ENCODE measurements around the gene KIF1C. TPM values are rescaled to one million over a fixed set of nuclear protein-coding genes. Genes with fewer than 3 reads are reported as not detected.

Gene KIF1C
- total RNA-seq, 1 donor, result 54.6 TPM

DNA sequence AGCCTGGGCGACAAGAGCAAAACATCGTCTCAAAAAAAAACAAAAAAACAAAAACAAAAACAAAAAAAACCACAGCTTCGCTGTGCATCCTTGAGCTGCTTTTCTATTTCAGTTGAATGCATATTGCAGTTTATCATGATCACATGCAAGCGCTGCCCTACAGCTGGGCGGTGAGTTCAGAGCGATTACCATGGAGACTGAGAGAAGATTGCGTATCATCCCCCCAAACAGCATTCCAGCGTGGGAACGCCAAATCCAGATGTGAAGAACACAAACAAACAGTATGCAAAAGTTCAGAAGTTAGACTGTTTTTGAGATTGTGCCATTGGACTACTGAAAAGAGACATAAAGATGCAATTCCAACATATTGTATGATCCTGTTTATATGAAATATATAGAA lies 52.5 kb downstream of the KIF1C start:
- Histone ChIP-seq H3K4me2 (ENCODE audit: insufficient read depth, low read length) (no peak overlapping the region), H3K79me2 (ENCODE audit: insufficient read depth, low read length) (no peaks in the 10 kb centered on the region), H3K4me1 (ENCODE audit: insufficient read depth, low read length) (no peaks in the 10 kb centered on the region), H4K20me1 (ENCODE audit: insufficient read depth, low read length) (no peaks in the 10 kb centered on the region), H3K36me3 (ENCODE audit: insufficient read depth, low read length) (no peaks in the 10 kb centered on the region), H3K4me3 (ENCODE audit: insufficient read depth, low read length) (no peak overlapping the region), H3K9me3 (ENCODE audit: low read depth, low read length) (no peaks in the 10 kb centered on the region), H3K27ac (ENCODE audit: low read depth, low read length) (no peak overlapping the region), H2AFZ (ENCODE audit: low read length) (no peak overlapping the region), H3K27me3 (ENCODE audit: insufficient read depth, low read length) (no peaks in the 10 kb centered on the region)
- DNase-seq (ENCODE audit: insufficient read length, low spot score, missing footprints), result no peak
- TF ChIP-seq, protein P1, sequence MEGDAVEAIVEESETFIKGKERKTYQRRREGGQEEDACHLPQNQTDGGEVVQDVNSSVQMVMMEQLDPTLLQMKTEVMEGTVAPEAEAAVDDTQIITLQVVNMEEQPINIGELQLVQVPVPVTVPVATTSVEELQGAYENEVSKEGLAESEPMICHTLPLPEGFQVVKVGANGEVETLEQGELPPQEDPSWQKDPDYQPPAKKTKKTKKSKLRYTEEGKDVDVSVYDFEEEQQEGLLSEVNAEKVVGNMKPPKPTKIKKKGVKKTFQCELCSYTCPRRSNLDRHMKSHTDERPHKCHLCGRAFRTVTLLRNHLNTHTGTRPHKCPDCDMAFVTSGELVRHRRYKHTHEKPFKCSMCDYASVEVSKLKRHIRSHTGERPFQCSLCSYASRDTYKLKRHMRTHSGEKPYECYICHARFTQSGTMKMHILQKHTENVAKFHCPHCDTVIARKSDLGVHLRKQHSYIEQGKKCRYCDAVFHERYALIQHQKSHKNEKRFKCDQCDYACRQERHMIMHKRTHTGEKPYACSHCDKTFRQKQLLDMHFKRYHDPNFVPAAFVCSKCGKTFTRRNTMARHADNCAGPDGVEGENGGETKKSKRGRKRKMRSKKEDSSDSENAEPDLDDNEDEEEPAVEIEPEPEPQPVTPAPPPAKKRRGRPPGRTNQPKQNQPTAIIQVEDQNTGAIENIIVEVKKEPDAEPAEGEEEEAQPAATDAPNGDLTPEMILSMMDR (IDR thresholded peaks at IDR 0.05; ENCODE audit: extremely low read depth, low read depth, low read length), result no peak

DNA sequence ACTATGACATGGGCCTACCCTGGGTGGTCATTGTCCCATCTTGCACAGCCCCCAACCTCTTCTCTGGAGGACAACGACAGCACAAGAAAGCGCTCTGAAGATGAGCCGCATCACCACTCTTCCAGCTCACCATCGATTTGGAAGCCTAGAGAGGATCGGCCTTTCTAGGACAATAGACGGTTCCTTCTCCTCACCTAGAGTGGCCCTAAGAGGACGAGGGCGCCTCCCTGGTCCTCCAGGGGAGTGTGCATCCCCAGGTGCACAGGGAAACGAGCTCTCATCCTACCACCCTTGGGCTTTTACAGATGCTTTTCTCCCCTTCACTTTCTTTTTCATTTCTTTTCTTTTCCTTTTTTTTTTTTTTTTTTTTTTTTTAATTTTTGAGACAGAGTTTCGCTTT lies 57.8 kb downstream of the KIF1C start:
- TF ChIP-seq, protein P1 (IDR thresholded peaks at IDR 0.05; ENCODE audit: extremely low read depth, low read depth, low read length), result no peak
- Histone ChIP-seq H3K79me2 (ENCODE audit: insufficient read depth, low read length) (no peaks in the 10 kb centered on the region), H3K4me3 (ENCODE audit: insufficient read depth, low read length) (no peak overlapping the region), H3K4me2 (ENCODE audit: insufficient read depth, low read length) (no peak overlapping the region), H4K20me1 (ENCODE audit: insufficient read depth, low read length) (no peaks in the 10 kb centered on the region), H3K4me1 (ENCODE audit: insufficient read depth, low read length) (no peaks in the 10 kb centered on the region), H3K9me3 (ENCODE audit: low read depth, low read length) (no peaks in the 10 kb centered on the region), H3K27me3 (ENCODE audit: insufficient read depth, low read length) (no peaks in the 10 kb centered on the region), H3K36me3 (ENCODE audit: insufficient read depth, low read length) (no peaks in the 10 kb centered on the region), H2AFZ (ENCODE audit: low read length) (no peak overlapping the region), H3K27ac (ENCODE audit: low read depth, low read length) (no peak overlapping the region)
- DNase-seq (ENCODE audit: insufficient read length, low spot score, missing footprints), result no peak

DNA sequence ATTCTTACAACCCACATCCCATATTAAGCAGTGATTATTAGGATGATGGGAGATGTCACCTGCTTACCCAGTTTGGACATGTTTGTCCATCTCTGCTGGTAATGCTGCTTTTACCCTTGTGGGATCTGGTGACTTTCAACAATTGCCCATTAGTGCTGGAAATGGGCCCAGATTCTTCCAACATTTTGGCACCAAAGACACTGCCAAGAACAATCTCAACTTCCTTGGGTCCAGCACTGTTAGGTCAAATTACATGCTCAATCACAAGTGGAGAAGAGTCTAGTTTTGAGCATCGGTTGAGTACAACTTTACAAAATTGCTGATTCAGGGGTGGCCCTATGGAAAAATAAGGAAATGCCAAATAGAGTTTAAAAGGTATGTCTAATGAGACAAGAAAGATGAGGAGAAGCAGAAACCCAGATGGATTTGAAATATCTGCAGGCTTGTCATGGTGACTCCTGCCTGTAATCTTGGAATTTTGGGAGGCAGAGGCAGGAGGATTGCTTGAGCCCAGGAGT lies 67.5 kb downstream of the KIF1C start:
- no peak overlapping the region for H3K4me3 ChIP-seq (ENCODE audit: insufficient read depth, low read length)
- no peaks in the 10 kb centered on the region for H3K9me3 ChIP-seq (ENCODE audit: low read depth, low read length)
- no peaks in the 10 kb centered on the region for H3K4me1 ChIP-seq (ENCODE audit: insufficient read depth, low read length)
- H3K36me3 ChIP-seq (ENCODE audit: insufficient read depth, low read length), result no peaks in the 10 kb centered on the region
- no peaks in the 10 kb centered on the region for H3K27me3 ChIP-seq (ENCODE audit: insufficient read depth, low read length)
- H3K79me2 ChIP-seq (ENCODE audit: insufficient read depth, low read length), result no peaks in the 10 kb centered on the region
- H4K20me1 ChIP-seq (ENCODE audit: insufficient read depth, low read length), result no peaks in the 10 kb centered on the region
- no peak overlapping the region for H3K4me2 ChIP-seq (ENCODE audit: insufficient read depth, low read length)
- TF ChIP-seq, protein P1 (IDR thresholded peaks at IDR 0.05; ENCODE audit: extremely low read depth, low read depth, low read length), result no peak
- DNase-seq (ENCODE audit: insufficient read length, low spot score, missing footprints), result no peak
- H3K27ac ChIP-seq (ENCODE audit: low read depth, low read length), result no peak overlapping the region
- no peak overlapping the region for H2AFZ ChIP-seq (ENCODE audit: low read length)

DNA sequence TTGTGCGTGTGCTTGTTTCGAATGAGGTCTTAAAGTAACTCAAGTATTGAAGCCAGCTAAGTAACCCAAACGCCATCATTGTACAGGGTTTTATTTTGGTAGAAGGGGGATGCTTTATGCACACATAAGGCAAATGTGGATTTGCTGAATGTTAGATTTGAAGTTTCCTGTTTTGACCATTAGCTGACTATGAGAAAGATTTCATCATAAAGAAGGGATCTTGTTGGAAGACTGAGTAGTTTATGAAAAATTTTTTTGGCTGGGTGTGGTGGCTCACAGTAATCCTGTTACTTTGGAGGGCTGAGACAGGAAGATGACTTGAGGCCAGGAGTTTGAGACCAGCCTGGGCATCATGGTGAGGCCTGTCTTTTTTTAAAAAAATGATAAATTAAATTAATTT lies 70.5 kb downstream of the KIF1C start:
- Histone ChIP-seq H3K27ac (ENCODE audit: low read depth, low read length) (no peak overlapping the region), H3K27me3 (ENCODE audit: insufficient read depth, low read length) (no peaks in the 10 kb centered on the region), H3K79me2 (ENCODE audit: insufficient read depth, low read length) (no peaks in the 10 kb centered on the region), H3K4me1 (ENCODE audit: insufficient read depth, low read length) (no peaks in the 10 kb centered on the region), H3K9me3 (ENCODE audit: low read depth, low read length) (no peaks in the 10 kb centered on the region), H3K36me3 (ENCODE audit: insufficient read depth, low read length) (no peaks in the 10 kb centered on the region), H3K4me2 (ENCODE audit: insufficient read depth, low read length) (no peak overlapping the region), H2AFZ (ENCODE audit: low read length) (no peak overlapping the region), H4K20me1 (ENCODE audit: insufficient read depth, low read length) (no peaks in the 10 kb centered on the region), H3K4me3 (ENCODE audit: insufficient read depth, low read length) (no peak overlapping the region)
- no peak for DNase-seq (ENCODE audit: insufficient read length, low spot score, missing footprints)
- TF ChIP-seq, protein P1 (IDR thresholded peaks at IDR 0.05; ENCODE audit: extremely low read depth, low read depth, low read length), result no peak
